GM19328 (cell line): ENCODE data around the gene RGS12.
"Not testable (repeated sequence)": the region's sequence is repeated elsewhere in the genome, so short reads cannot be mapped to it uniquely, and the experiment has no call there.

Experiments used
- ATAC-seq: cut with Tn5 transposase; IDR thresholded peaks from one replicate; pipeline ENCODE4 v1.9.1; 2021; ENCODE audit warnings: mild to moderate bottlenecking, moderate library complexity; ENCODE audit not compliant: unreplicated experiment

RGS12 gene

GRCh38 chr4:3294401-3295241 is 1.8 kb downstream of the RGS12 start:
- ATAC-seq: no peak

GRCh38 chr4:3295837-3296624 is 3.2 kb downstream of the RGS12 start:
- no peak for ATAC-seq

GRCh38 chr4:3296651-3297050 is 3.8 kb downstream of the RGS12 start:
- ATAC-seq: no peak

- ATAC-seq: no peak
These were observed 4.4 kb downstream of the RGS12 start for GRCh38 chr4:3297066-3297859.

GRCh38 chr4:3299122-3299975 is 6.5 kb downstream of the RGS12 start:
- ATAC-seq: no peak

- ATAC-seq: no peak
These were observed 7.3 kb downstream of the RGS12 start for GRCh38 chr4:3299976-3300671.

- ATAC-seq: not testable (repeated sequence)
These were observed 8.1 kb downstream of the RGS12 start for GRCh38 chr4:3300882-3301281.

- no peak for ATAC-seq
These were observed 8.8 kb downstream of the RGS12 start for GRCh38 chr4:3301450-3302172.

- ATAC-seq: no peak
These were observed 9.5 kb downstream of the RGS12 start for GRCh38 chr4:3302173-3302785.

GRCh38 chr4:3302786-3303564 is 10.2 kb downstream of the RGS12 start:
- ATAC-seq: no peak

GRCh38 chr4:3303565-3303824 is 10.7 kb downstream of the RGS12 start:
- no peak for ATAC-seq

- ATAC-seq: no peak
These were observed 11.3 kb downstream of the RGS12 start for GRCh38 chr4:3303923-3304710.

- no peak for ATAC-seq
These were observed 12.2 kb downstream of the RGS12 start for GRCh38 chr4:3304831-3305609.

GRCh38 chr4:3305610-3306371 is 13.0 kb downstream of the RGS12 start:
- ATAC-seq: no peak

- ATAC-seq: no peak
These were observed 13.6 kb downstream of the RGS12 start for GRCh38 chr4:3306450-3306849.

GRCh38 chr4:3307060-3307459 is 14.2 kb downstream of the RGS12 start:
- no peak for ATAC-seq
